GM21737 (cell line): ENCODE results near the gene WDR7.
A peak's percentile ranks its signal among the peaks of the same experiment; 100 is the strongest.

Experiments used
- ATAC-seq: cut with Tn5 transposase; IDR thresholded peaks from one replicate; pipeline ENCODE4 v1.9.1; 2021; ENCODE audit warnings: mild to moderate bottlenecking, moderate library complexity; ENCODE audit not compliant: unreplicated experiment

The WDR7 gene

GRCh38 chr18:56983275-56983992 is 332.3 kb downstream of the WDR7 start:
- no peak for ATAC-seq

- no peak for ATAC-seq
These were observed 333.6 kb downstream of the WDR7 start for GRCh38 chr18:56984731-56985130.

GRCh38 chr18:56986829-56987228 is 335.7 kb downstream of the WDR7 start:
- no peak for ATAC-seq

- ATAC-seq = no peak
These were observed 336.1 kb downstream of the WDR7 start for GRCh38 chr18:56987236-56987635.

GRCh38 chr18:56988022-56988421 is 336.9 kb downstream of the WDR7 start:
- no peak for ATAC-seq

GRCh38 chr18:56990678-56991077 is 339.5 kb downstream of the WDR7 start:
- no peak for ATAC-seq

- no peak for ATAC-seq
These were observed 341.6 kb downstream of the WDR7 start for GRCh38 chr18:56992777-56993176.

GRCh38 chr18:56995579-56996188 is 344.5 kb downstream of the WDR7 start:
- no peak for ATAC-seq

GRCh38 chr18:56997200-56997599 is 346.0 kb downstream of the WDR7 start:
- no peak for ATAC-seq

- ATAC-seq = no peak
These were observed 348.7 kb downstream of the WDR7 start for GRCh38 chr18:56999823-57000222.

- ATAC-seq = no peak
These were observed 351.5 kb downstream of the WDR7 start for GRCh38 chr18:57002627-57003026.

GRCh38 chr18:57003342-57003741 is 352.2 kb downstream of the WDR7 start:
- ATAC-seq = no peak

GRCh38 chr18:57004366-57005121 is 353.4 kb downstream of the WDR7 start:
- peak; percentile 92 for ATAC-seq

- ATAC-seq = no peak
These were observed 357.0 kb downstream of the WDR7 start for GRCh38 chr18:57008001-57008686.

- no peak for ATAC-seq
These were observed 358.7 kb downstream of the WDR7 start for GRCh38 chr18:57009844-57010243.

GRCh38 chr18:57014772-57015413 is 363.7 kb downstream of the WDR7 start:
- ATAC-seq = no peak

GRCh38 chr18:57015451-57015850 is 364.3 kb downstream of the WDR7 start:
- ATAC-seq = no peak

- no peak for ATAC-seq
These were observed 367.7 kb downstream of the WDR7 start for GRCh38 chr18:57018845-57019244.

GRCh38 chr18:57022716-57023115 is 371.6 kb downstream of the WDR7 start:
- ATAC-seq = no peak

- no peak for ATAC-seq
These were observed 372.2 kb downstream of the WDR7 start for GRCh38 chr18:57023275-57023882.
